C4-2B (cell line): ENCODE measurements around the gene PDZD2.

Source experiments
- CTCF ChIP-seq: fragments of 450-650 bp; conservative IDR thresholded peaks from 2 replicates; pipeline ENCODE4 v1.5.1; 2017; ENCODE audit warnings: mild to moderate bottlenecking
- ZFX ChIP-seq: fragments of 450-650 bp; IDR thresholded peaks from 2 replicates; pipeline ENCODE4 v1.6.1; 2017

GRCh38 chr5:31717561-31717960, 78.6 kb downstream of the PDZD2 start:
- no peak for TF ChIP-seq CTCF
- TF ChIP-seq ZFX = no peak
